Hepatocyte (in vitro differentiated cells): Measurements from ENCODE around the gene HS6ST2. TPM values are rescaled to one million over a fixed set of nuclear protein-coding genes. Genes with fewer than 3 reads are reported as not detected.

Experiments
- DNase-seq: peaks from one replicate; pipeline ENCODE4 v3.0.0-alpha.2; 2016; ENCODE audit warnings: low spot score
- H2AFZ ChIP-seq: fragments of 200-600 bp; sonication (generic); 2 replicates; pipeline ENCODE4 v1.6.0; 2016; ENCODE audit warnings: antibody characterized with exemption, mild to moderate bottlenecking
- H3K27ac ChIP-seq: fragments of 200-600 bp; sonication (generic); 2 replicates; pipeline ENCODE4 v1.5.1; 2016; ENCODE audit warnings: mild to moderate bottlenecking
- H3K27me3 ChIP-seq: fragments of 200-600 bp; sonication (generic); 2 replicates; pipeline ENCODE4 v1.6.1; 2016
- H3K36me3 ChIP-seq: fragments of 200-600 bp; sonication (generic); replicated peaks from 2 replicates; pipeline ENCODE4 v1.5.1; 2016; ENCODE audit warnings: low read depth; ENCODE audit not compliant: insufficient read depth
- H3K4me1 ChIP-seq: fragments of 200-600 bp; sonication (generic); 2 replicates; pipeline ENCODE4 v1.5.1; 2016; ENCODE audit warnings: mild to moderate bottlenecking, moderate library complexity; ENCODE audit not compliant: insufficient read depth
- H3K4me2 ChIP-seq: fragments of 200-600 bp; sonication (generic); 2 replicates; pipeline ENCODE4 v1.6.0; 2016
- H3K4me3 ChIP-seq: fragments of 200-600 bp; sonication (generic); 2 replicates; pipeline ENCODE4 v1.5.1; 2016; ENCODE audit warnings: mild to moderate bottlenecking
- H3K79me2 ChIP-seq: fragments of 200-600 bp; sonication (generic); 2 replicates; pipeline ENCODE4 v1.6.0; 2017; ENCODE audit warnings: mild to moderate bottlenecking
- H3K9me2 ChIP-seq: fragments of 200-600 bp; sonication (generic); replicated peaks from 2 replicates; pipeline ENCODE4 v1.6.0; 2017; ENCODE audit warnings: mild to moderate bottlenecking; ENCODE audit not compliant: insufficient read depth
- H3K9me3 ChIP-seq: fragments of 200-600 bp; sonication (generic); 2 replicates; pipeline ENCODE4 v1.5.1; 2016; ENCODE audit warnings: low read depth, mild to moderate bottlenecking
- H4K20me1 ChIP-seq: fragments of 200-600 bp; sonication (generic); 2 replicates; pipeline ENCODE4 v1.6.0; 2016; ENCODE audit warnings: mild to moderate bottlenecking; ENCODE audit not compliant: insufficient read depth, poor library complexity, severe bottlenecking
- CTCF ChIP-seq: fragments of 200-600 bp; sonication (generic); IDR thresholded peaks from 2 replicates; pipeline ENCODE4 v1.5.1; 2016; ENCODE audit warnings: antibody characterized with exemption, mild to moderate bottlenecking; ENCODE audit not compliant: poor library complexity
- EZH2 ChIP-seq: fragments of 200-600 bp; sonication (generic); IDR thresholded peaks from 2 replicates; pipeline ENCODE4 v1.6.1; 2016; ENCODE audit warnings: antibody characterized with exemption, mild to moderate bottlenecking, borderline replicate concordance
- EZH2phosphoT487 ChIP-seq: fragments of 200-600 bp; sonication (generic); IDR thresholded peaks from one replicate; pipeline ENCODE4 v1.6.1; 2018; ENCODE audit warnings: antibody characterized with exemption, mild to moderate bottlenecking, low read depth, moderate library complexity; ENCODE audit not compliant: unreplicated experiment, severe bottlenecking
- WGBS: methylation state at CpG from one replicate; pipeline ENCODE4 v1.1.6; 2016; ENCODE audit warnings: low lambda C conversion rate; ENCODE audit errors: missing lambda C conversion rate; 5-methylcytosine and 5-hydroxymethylcytosine counted together
- polyA plus RNA-seq: library from polyadenylated mRNA; unstranded; fragments of >200 nt; fragmentation: Nextera tagmentation; extraction: Ambion mirVana; gene quantifications from 2 replicates; pipeline ENCODE4 v1.2.1, GENCODE V29; 2016
- total RNA-seq: library from RNA; depleted of rRNA; stranded (reverse); fragments of >200 nt; gene quantifications from 2 replicates; pipeline ENCODE4 v1.2.3, GENCODE V29; 2014

Gene HS6ST2
- total and polyA plus RNA-seq, 2 experiments from 2014 or later: 17.4 to 21.9 TPM

- Histone ChIP-seq H3K4me2 (no peak overlapping the region), H3K9me2 (no peaks in the 10 kb centered on the region), H3K79me2 (no peaks in the 10 kb centered on the region), H2AFZ (no peak overlapping the region), H3K4me1 (no peaks in the 10 kb centered on the region), H3K27me3 (no peaks in the 10 kb centered on the region), H4K20me1 (no peaks in the 10 kb centered on the region), H3K9me3 (no peaks in the 10 kb centered on the region), H3K36me3 (no peaks in the 10 kb centered on the region), H3K4me3 (no peak overlapping the region), H3K27ac (no peak overlapping the region)
- no peak for DNase-seq
- WGBS: 72% methylated on average over 6 of the region's 6 CpGs
- TF ChIP-seq CTCF: no peak
- TF ChIP-seq EZH2: no peak
- no peak for TF ChIP-seq EZH2phosphoT487
Measured at GRCh38 chrX:132776486-132777210, 181.8 kb downstream of the HS6ST2 start.

- H3K9me2 ChIP-seq: no peaks in the 10 kb centered on the region
- no peak overlapping the region for H2AFZ ChIP-seq
- TF ChIP-seq EZH2phosphoT487 (no peak), CTCF (no peak), EZH2 (no peak)
- H3K27ac ChIP-seq: no peak overlapping the region
- H3K9me3 ChIP-seq: no peaks in the 10 kb centered on the region
- H3K27me3 ChIP-seq: no peaks in the 10 kb centered on the region
- H3K79me2 ChIP-seq: no peaks in the 10 kb centered on the region
- 73% methylated on average over 7 of the region's 7 CpGs for WGBS
- H3K4me1 ChIP-seq: no peaks in the 10 kb centered on the region
- no peak for DNase-seq
- no peaks in the 10 kb centered on the region for H4K20me1 ChIP-seq
- no peak overlapping the region for H3K4me3 ChIP-seq
- no peaks in the 10 kb centered on the region for H3K36me3 ChIP-seq
- no peak overlapping the region for H3K4me2 ChIP-seq
Measured at GRCh38 chrX:132775263-132775823, 183.1 kb downstream of the HS6ST2 start.

DNA sequence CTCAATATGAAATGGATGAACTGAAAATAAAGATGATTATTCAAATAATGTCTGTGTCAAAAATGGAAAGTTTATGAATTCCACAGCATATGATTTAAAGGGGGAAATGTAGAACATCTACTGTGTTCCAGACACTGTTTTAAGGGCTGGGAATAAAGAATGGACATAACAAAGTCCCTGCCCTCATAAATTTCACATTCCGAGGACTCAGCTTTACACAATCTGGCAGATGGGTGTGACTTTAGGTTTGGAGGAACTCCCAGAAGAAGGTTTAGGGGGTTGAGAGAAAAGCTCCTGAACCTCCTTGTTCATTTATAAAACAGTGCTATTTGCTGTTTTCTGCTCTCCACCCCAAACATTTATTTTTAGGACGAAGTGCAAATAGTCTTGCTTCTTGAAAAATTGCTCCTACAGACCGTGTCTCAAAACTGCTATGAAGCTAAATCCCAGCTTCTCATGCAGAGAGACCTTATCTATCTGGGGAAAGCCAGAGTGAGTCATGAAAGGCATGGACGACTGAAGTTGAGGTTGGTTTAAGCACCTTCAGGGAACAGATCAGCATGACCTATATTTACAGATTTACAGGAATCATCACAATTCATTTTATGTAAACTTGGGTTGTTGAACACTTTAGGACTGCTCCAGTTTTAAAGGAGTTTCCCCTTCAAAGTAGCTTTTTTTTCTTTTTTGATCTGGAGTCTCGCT, 184.3 kb downstream of the HS6ST2 start:
- peak; percentile 26 for DNase-seq
- H3K36me3 ChIP-seq: no peaks in the 10 kb centered on the region
- H3K27me3 ChIP-seq: no peaks in the 10 kb centered on the region
- H3K4me1 ChIP-seq: no peaks in the 10 kb centered on the region
- H3K79me2 ChIP-seq: no peaks in the 10 kb centered on the region
- H3K4me2 ChIP-seq: peak overlapping the region; percentile 18
- TF ChIP-seq CTCF (no peak), EZH2 (no peak), EZH2phosphoT487 (no peak)
- no peak overlapping the region for H2AFZ ChIP-seq
- no peaks in the 10 kb centered on the region for H3K9me3 ChIP-seq
- no peaks in the 10 kb centered on the region for H4K20me1 ChIP-seq
- H3K4me3 ChIP-seq: no peak overlapping the region
- 51% methylated on average over 5 of the region's 5 CpGs for WGBS
- H3K9me2 ChIP-seq: no peaks in the 10 kb centered on the region
- no peak overlapping the region for H3K27ac ChIP-seq
